Activated T-cell treated with anti-CD3 and anti-CD28 coated beads for 48 hours (primary cell): Measurements from ENCODE around the gene MLLT3.
"Not testable (repeated sequence)": the region's sequence is repeated elsewhere in the genome, so short reads cannot be mapped to it uniquely, and the experiment has no call there.

Experiments used
- DNase-seq: peaks from one replicate; pipeline ENCODE4 v3.0.0-alpha.2; 2020; ENCODE audit warnings: low read depth

Gene MLLT3

DNA sequence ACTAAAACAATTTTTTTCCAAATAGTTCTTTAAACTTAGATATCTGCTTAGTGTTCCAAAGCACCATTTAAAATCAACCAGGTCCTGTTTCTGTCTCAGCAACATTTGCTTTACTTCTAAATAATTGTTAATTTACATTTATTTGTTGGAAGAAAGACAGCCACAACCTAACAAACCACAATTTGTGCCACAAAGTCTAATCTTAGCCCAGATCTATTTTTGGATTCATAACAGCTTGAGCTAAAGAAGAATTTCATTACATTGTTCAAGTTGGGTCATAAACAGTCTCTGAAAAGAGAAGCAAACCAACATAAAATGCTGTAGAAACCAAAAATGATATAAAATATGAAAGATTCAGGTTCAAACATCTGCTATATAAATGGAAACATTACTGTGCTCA lies 24.4 kb downstream of the MLLT3 start:
- no peak for DNase-seq

DNA sequence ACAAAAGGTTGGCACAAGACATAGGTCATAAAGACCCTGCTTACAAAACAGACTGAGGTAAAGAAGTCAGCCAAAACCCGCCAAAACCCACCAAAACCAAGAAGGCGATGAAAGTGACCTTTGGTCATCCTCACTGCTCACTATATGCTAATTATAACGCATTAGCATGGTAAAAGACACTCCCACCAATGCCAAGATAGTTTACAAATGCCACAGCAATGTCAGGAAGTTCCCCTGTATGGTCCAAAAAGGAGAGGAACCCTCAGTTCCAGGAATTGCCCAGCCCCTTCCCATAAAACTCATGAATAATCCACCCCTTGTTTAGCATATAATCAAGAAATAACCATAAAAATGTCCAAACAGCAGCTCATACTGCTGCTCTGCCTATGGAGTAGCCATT lies 27.7 kb downstream of the MLLT3 start:
- DNase-seq = no peak

- no peak for DNase-seq
These were observed 28.8 kb downstream of the MLLT3 start for GRCh38 chr9:20593537-20593936.

- no peak for DNase-seq
These were observed 29.2 kb downstream of the MLLT3 start for GRCh38 chr9:20593105-20593504.

- DNase-seq = no peak
These were observed 29.6 kb downstream of the MLLT3 start for GRCh38 chr9:20592673-20593072.

DNA sequence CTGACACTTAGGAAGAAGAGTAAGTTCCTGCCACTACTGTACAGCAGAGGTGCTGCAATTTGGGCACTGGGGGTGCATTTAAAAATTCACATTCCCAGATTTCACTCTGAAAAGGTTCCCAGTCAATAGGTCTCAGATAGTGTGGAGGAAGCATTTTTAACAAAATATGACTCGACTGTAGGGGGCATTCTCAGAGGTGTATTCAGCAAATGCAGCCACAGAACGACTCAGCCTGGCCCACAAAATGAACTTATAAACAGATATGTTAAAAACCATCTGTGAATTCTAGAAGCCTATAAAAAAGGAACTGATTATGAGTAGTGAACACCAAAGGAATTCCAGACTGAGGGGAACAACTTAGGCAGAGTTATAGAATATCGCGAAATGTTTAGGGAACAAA lies 31.1 kb downstream of the MLLT3 start:
- DNase-seq = no peak

GRCh38 chr9:20584968-20585643 lies 37.2 kb downstream of the MLLT3 start:
- DNase-seq = no peak

DNA sequence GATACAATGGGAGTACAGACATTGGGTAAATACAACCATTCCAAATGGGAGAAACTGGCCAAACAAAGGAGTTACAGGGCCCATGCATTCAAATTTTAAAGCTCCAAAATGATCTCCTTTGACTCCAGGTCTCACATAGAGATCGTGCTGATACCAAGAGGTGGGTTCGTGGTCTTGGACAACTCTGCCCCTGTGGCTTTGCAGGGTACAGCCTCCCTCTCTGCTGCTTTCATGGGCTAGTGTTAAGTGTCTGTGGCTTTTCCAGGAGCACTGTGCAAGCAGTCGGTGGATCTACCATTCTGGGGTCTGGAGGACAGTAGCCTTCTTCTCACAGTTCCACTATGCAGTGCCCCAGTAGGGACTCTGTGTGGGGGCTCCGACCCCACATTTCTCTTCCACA lies 39.2 kb downstream of the MLLT3 start:
- not testable (repeated sequence) for DNase-seq

DNA sequence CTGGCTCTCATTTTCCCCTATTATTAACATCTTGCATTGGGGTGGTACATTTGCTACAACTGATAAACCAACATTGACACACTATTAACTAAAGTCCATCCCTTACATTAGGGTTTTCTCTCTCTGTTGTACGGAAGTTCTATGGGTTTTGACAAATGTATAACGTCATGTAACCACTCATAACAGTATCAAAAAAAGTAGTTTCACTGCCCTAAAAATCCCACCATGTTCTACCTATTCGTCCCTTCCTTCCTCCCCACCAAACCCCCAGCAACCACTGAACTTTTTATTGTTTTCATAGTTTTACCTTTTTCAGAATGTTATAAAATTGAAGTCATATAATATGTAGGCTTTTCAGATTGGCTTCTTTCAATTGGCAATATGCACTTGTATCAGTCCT lies 40.1 kb downstream of the MLLT3 start:
- no peak for DNase-seq

DNA sequence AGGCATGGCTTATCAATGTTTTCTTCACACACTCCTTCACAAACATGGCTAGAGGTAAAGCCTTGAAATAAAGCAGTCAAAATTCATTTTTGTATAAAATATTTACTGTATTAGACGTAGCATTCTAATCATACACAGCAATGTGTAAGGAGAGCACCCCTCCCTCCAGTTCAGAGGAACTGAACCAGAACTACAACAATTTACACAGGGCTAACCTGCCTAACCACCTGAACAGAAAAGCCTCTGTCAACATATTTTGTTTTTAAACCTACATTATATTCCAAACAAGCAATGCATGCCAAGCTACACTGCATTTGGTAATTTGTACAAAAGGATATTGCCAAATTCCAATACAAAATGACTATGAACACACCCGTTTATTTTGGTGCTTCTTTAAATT lies 41.6 kb downstream of the MLLT3 start:
- DNase-seq = no peak

DNA sequence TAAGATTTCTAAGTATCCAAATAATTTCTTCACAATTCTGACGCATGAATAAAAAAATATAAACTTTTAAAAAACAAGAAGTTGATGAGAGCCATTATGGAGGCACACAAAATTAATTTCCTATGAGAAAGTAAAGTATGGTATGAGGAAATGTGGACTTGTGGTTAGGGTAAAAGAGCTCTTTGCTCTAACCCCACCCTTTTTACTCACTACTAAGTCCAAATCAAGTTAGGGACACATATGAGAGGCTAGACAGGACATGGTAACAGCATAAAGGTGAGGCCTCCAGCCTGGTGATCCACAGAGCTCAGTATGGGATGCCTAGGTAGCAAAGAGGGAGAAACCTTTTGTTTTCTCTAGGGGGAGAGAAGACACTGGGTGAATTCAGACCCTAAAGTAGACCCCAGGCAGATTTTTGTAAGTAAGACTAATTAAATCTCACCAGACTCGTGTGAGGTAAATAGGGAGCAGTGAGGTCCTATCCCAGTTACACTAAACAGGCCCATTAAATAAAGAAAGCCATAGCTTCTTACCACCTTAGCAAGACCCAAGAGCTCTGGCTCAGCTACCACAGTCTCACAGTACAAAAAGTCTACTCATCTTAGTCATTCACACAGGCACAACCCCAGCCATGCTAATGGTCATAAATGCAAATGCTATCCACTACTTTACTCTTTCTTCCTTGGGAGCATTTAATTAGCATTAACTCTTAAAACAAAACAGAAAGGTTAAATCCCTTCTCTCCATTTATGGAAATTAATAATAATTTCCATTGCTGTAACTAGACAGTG lies 42.6 kb downstream of the MLLT3 start:
- DNase-seq = no peak

- DNase-seq = no peak
These were observed 49.3 kb downstream of the MLLT3 start for GRCh38 chr9:20573023-20573422.

- DNase-seq = no peak
These were observed 51.5 kb downstream of the MLLT3 start for GRCh38 chr9:20570756-20571155.

GRCh38 chr9:20570087-20570486 lies 52.2 kb downstream of the MLLT3 start:
- DNase-seq = no peak

DNA sequence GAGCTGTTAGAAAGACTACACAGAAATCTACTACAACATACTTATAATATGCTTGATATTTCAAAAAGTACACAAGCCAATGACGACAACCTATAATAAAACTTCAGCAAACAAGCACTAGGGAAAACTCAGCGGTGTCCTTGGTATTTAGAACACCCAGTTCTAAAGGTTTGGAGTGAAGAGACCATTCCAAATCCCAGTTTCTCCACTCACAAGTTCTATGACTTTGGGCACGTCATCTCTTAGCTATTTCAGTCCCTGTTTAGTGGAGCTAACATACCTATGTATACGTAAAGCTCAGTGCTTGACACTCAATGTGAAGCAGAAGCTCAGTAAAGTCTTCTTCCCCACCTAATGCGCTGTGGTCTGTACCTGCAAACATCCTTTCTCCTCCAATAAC lies 52.8 kb downstream of the MLLT3 start:
- no peak for DNase-seq

DNA sequence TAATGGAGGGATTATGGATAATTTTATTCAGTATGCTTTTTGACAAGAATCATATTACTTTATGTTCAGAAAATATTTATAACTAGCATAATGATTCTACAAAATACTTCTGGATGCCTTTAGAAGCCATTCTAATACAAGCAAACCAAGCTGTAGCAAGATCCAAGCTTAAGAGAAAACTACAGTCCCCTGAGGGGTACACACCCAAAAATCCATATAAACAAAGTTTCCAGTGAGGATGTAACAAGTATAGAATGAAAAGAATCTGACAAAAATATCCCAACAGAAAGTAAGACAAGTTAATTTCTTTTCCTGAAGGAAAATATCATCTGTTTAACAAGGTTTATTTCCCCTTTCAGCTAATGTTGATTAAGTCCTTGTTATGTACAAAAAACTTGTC lies 53.9 kb downstream of the MLLT3 start:
- no peak for DNase-seq

GRCh38 chr9:20566401-20566800 lies 55.9 kb downstream of the MLLT3 start:
- DNase-seq = no peak

DNA sequence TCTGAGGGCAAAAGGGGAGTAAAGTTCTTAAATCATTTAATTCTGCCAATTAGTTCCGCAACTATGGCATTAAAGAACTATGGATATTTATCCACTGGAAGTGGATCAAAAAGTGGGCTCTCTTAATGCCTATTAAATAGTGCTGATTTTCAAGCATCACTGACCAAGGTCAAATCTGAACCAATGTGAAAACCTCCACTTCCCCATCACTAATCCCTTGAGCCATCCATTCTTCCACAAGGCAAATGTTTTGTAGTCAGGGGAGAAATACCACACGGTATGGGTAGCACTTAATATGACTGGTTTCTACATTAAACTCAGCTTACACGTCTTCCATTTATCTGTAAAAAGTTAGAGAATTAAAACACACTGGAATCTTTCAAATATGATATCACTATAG lies 57.6 kb downstream of the MLLT3 start:
- no peak for DNase-seq

GRCh38 chr9:20563917-20564316 lies 58.4 kb downstream of the MLLT3 start:
- DNase-seq = no peak

- DNase-seq = no peak
These were observed 60.2 kb downstream of the MLLT3 start for GRCh38 chr9:20562051-20562450.

GRCh38 chr9:20561531-20561930 lies 60.8 kb downstream of the MLLT3 start:
- no peak for DNase-seq

GRCh38 chr9:20559231-20559890 lies 62.9 kb downstream of the MLLT3 start:
- no peak for DNase-seq

DNA sequence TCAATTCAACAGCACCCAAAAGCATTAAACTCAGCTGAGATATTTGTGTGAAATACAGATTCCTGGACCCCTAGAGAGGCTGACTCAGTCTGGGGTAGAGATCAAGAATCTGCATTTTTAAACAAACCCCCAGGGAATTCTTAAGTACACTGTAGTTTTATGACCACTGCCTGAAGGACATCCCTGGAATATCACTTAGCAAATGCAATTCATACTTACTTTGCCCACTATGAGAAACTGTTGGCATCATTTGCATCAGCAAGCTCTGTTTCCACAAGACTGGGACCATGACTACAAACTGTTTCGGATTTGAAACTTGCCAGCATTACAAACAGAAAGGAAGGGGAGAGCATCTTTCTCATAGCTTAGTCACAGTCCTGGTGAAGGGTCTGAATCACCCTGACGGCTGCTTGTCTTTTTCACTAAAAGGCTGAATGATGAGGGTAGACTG lies 63.7 kb downstream of the MLLT3 start:
- DNase-seq = no peak
